ENCODE measurements around the gene FILIP1L.

- TF ChIP-seq OSR1 (CRISPR knock-in tag; IDR thresholded peaks at IDR 0.05) (no peak), CSDC2 (CRISPR knock-in tag; IDR thresholded peaks at IDR 0.05) (no peak), RARB (CRISPR knock-in tag; IDR thresholded peaks at IDR 0.05) (no peak), ZFP30 (CRISPR knock-in tag; IDR thresholded peaks at IDR 0.05) (no peak), ZFP3 (CRISPR knock-in tag; IDR thresholded peaks at IDR 0.05) (no peak), CREB5 (CRISPR knock-in tag; IDR thresholded peaks at IDR 0.05; ENCODE audit: low read depth) (no peak), ZNF565 (CRISPR knock-in tag; conservative IDR thresholded peaks at IDR 0.05; ENCODE audit: low read depth) (no peak), PATZ1 (CRISPR knock-in tag; IDR thresholded peaks at IDR 0.05; ENCODE audit: borderline replicate concordance) (no peak), BACH2 (CRISPR knock-in tag; IDR thresholded peaks at IDR 0.05; ENCODE audit: borderline replicate concordance) (no peak)
Observed at GRCh38 chr3:99978221-99978620, 136.1 kb downstream of the FILIP1L start.
